Measurements from ENCODE around the gene TOMM34. TPM values are rescaled to one million over a fixed set of nuclear protein-coding genes. Genes with fewer than 3 reads are reported as not detected.

The TOMM34 gene
- total and polyA plus RNA-seq, 2 experiments from 2014 or later, result 27.4 to 38.7 TPM

DNA sequence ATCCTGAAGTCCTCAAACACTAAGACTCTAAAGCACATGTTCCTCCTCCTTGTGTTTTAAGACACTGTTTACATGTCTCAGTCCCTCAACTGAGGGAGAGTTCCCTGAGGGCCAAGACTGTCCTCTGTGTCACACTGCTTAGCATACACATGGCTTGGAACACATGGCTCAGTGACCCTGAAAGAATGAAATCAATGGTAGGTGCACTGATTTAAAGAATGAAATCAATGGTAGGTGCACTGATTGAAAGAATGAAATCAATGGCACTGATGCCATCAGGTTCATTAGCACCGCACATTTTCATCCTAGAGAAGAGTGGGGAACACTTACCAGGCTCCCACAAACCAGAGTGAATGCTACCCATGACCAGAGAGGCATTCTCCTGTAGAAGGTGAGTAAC, 9.8 kb downstream of the TOMM34 start (continued):
- TF ChIP-seq, protein P1, sequence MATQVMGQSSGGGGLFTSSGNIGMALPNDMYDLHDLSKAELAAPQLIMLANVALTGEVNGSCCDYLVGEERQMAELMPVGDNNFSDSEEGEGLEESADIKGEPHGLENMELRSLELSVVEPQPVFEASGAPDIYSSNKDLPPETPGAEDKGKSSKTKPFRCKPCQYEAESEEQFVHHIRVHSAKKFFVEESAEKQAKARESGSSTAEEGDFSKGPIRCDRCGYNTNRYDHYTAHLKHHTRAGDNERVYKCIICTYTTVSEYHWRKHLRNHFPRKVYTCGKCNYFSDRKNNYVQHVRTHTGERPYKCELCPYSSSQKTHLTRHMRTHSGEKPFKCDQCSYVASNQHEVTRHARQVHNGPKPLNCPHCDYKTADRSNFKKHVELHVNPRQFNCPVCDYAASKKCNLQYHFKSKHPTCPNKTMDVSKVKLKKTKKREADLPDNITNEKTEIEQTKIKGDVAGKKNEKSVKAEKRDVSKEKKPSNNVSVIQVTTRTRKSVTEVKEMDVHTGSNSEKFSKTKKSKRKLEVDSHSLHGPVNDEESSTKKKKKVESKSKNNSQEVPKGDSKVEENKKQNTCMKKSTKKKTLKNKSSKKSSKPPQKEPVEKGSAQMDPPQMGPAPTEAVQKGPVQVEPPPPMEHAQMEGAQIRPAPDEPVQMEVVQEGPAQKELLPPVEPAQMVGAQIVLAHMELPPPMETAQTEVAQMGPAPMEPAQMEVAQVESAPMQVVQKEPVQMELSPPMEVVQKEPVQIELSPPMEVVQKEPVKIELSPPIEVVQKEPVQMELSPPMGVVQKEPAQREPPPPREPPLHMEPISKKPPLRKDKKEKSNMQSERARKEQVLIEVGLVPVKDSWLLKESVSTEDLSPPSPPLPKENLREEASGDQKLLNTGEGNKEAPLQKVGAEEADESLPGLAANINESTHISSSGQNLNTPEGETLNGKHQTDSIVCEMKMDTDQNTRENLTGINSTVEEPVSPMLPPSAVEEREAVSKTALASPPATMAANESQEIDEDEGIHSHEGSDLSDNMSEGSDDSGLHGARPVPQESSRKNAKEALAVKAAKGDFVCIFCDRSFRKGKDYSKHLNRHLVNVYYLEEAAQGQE (IDR thresholded peaks at IDR 0.05; ENCODE audit: unreplicated experiment), result no peak
- TF ChIP-seq NANOG (IDR thresholded peaks at IDR 0.05; ENCODE audit: borderline replicate concordance), result no peak

DNA sequence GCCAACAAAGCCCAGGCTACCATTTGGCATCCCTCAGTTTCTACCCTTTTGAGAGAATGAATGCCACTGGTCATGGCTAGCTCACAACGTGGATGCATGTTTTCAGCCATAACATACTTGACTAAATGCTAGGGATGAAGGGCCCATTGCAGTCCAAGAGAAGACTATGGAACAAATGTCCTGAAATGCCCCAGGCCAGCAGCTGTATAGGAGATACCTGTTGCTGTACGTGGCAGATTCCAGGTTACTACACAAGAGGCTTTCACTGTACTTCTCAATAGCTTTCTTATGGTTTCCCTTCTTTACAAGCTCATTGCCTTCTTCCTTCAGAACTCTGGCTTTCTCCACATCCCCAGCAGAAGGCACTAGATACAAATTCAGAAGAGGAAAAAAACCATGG, 11.7 kb downstream of the TOMM34 start:
- no peaks in the 10 kb centered on the region for H3K4me1 ChIP-seq (ENCODE audit: insufficient read depth)
- H3K27ac Mint-ChIP-seq, result no peak overlapping the region
- no peak overlapping the region for H3K4me3 ChIP-seq
- peaks cover 27% of the 10 kb centered on the region for H4K20me1 ChIP-seq (replicated peaks; ENCODE audit: insufficient read depth)
- DNase-seq (ENCODE audit: low spot score) (no peak), ATAC-seq (no peak)
- H3K36me3 Mint-ChIP-seq (ENCODE audit: low read depth), result peaks cover 78% of the 10 kb centered on the region
- no peaks in the 10 kb centered on the region for H3K4me1 Mint-ChIP-seq
- H2AFZ ChIP-seq, result no peak overlapping the region
- H3K9me2 ChIP-seq (ENCODE audit: insufficient read depth), result no peaks in the 10 kb centered on the region
- H3K4me2 ChIP-seq, result no peak overlapping the region
- no peak overlapping the region for H3K27ac ChIP-seq (ENCODE audit: low read depth)
- H3K4me3 Mint-ChIP-seq, result no peak overlapping the region
- H3K27me3 ChIP-seq (ENCODE audit: insufficient read depth), result no peaks in the 10 kb centered on the region
- H3F3A ChIP-seq (replicated peaks; ENCODE audit: low read depth), result 0 out of 2 replicates have a peak, but pooled peaks cover 4% of the 10 kb centered on the region
- peaks cover 43% of the 10 kb centered on the region for H3K36me3 ChIP-seq (ENCODE audit: insufficient read depth)
- H3K27me3 Mint-ChIP-seq (ENCODE audit: insufficient read depth, low read depth, poor library complexity), result no peaks in the 10 kb centered on the region
- TF ChIP-seq, protein P2, sequence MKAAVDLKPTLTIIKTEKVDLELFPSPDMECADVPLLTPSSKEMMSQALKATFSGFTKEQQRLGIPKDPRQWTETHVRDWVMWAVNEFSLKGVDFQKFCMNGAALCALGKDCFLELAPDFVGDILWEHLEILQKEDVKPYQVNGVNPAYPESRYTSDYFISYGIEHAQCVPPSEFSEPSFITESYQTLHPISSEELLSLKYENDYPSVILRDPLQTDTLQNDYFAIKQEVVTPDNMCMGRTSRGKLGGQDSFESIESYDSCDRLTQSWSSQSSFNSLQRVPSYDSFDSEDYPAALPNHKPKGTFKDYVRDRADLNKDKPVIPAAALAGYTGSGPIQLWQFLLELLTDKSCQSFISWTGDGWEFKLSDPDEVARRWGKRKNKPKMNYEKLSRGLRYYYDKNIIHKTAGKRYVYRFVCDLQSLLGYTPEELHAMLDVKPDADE (IDR thresholded peaks at IDR 0.05), result no peak
- TF ChIP-seq, protein P3, sequence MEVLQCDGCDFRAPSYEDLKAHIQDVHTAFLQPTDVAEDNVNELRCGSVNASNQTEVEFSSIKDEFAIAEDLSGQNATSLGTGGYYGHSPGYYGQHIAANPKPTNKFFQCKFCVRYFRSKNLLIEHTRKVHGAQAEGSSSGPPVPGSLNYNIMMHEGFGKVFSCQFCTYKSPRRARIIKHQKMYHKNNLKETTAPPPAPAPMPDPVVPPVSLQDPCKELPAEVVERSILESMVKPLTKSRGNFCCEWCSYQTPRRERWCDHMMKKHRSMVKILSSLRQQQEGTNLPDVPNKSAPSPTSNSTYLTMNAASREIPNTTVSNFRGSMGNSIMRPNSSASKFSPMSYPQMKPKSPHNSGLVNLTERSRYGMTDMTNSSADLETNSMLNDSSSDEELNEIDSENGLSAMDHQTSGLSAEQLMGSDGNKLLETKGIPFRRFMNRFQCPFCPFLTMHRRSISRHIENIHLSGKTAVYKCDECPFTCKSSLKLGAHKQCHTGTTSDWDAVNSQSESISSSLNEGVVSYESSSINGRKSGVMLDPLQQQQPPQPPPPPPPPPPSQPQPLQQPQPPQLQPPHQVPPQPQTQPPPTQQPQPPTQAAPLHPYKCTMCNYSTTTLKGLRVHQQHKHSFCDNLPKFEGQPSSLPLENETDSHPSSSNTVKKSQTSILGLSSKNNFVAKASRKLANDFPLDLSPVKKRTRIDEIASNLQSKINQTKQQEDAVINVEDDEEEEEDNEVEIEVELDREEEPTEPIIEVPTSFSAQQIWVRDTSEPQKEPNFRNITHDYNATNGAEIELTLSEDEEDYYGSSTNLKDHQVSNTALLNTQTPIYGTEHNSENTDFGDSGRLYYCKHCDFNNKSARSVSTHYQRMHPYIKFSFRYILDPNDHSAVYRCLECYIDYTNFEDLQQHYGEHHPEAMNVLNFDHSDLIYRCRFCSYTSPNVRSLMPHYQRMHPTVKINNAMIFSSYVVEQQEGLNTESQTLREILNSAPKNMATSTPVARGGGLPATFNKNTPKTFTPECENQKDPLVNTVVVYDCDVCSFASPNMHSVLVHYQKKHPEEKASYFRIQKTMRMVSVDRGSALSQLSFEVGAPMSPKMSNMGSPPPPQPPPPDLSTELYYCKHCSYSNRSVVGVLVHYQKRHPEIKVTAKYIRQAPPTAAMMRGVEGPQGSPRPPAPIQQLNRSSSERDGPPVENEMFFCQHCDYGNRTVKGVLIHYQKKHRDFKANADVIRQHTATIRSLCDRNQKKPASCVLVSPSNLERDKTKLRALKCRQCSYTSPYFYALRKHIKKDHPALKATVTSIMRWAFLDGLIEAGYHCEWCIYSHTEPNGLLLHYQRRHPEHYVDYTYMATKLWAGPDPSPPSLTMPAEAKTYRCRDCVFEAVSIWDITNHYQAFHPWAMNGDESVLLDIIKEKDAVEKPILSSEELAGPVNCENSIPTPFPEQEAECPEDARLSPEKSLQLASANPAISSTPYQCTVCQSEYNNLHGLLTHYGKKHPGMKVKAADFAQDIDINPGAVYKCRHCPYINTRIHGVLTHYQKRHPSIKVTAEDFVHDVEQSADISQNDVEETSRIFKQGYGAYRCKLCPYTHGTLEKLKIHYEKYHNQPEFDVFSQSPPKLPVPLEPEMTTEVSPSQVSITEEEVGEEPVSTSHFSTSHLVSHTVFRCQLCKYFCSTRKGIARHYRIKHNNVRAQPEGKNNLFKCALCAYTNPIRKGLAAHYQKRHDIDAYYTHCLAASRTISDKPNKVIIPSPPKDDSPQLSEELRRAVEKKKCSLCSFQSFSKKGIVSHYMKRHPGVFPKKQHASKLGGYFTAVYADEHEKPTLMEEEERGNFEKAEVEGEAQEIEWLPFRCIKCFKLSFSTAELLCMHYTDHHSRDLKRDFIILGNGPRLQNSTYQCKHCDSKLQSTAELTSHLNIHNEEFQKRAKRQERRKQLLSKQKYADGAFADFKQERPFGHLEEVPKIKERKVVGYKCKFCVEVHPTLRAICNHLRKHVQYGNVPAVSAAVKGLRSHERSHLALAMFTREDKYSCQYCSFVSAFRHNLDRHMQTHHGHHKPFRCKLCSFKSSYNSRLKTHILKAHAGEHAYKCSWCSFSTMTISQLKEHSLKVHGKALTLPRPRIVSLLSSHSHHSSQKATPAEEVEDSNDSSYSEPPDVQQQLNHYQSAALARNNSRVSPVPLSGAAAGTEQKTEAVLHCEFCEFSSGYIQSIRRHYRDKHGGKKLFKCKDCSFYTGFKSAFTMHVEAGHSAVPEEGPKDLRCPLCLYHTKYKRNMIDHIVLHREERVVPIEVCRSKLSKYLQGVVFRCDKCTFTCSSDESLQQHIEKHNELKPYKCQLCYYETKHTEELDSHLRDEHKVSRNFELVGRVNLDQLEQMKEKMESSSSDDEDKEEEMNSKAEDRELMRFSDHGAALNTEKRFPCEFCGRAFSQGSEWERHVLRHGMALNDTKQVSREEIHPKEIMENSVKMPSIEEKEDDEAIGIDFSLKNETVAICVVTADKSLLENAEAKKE (CRISPR knock-in tag; IDR thresholded peaks at IDR 0.05), result no peak
- TF ChIP-seq, protein P1 (IDR thresholded peaks at IDR 0.05; ENCODE audit: unreplicated experiment), result no peak
- TF ChIP-seq, protein P4, sequence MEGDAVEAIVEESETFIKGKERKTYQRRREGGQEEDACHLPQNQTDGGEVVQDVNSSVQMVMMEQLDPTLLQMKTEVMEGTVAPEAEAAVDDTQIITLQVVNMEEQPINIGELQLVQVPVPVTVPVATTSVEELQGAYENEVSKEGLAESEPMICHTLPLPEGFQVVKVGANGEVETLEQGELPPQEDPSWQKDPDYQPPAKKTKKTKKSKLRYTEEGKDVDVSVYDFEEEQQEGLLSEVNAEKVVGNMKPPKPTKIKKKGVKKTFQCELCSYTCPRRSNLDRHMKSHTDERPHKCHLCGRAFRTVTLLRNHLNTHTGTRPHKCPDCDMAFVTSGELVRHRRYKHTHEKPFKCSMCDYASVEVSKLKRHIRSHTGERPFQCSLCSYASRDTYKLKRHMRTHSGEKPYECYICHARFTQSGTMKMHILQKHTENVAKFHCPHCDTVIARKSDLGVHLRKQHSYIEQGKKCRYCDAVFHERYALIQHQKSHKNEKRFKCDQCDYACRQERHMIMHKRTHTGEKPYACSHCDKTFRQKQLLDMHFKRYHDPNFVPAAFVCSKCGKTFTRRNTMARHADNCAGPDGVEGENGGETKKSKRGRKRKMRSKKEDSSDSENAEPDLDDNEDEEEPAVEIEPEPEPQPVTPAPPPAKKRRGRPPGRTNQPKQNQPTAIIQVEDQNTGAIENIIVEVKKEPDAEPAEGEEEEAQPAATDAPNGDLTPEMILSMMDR (conservative IDR thresholded peaks at IDR 0.05; ENCODE audit: low read depth in 2 of 2), result no peak
- TF ChIP-seq POLR2AphosphoS5 (IDR thresholded peaks at IDR 0.05; ENCODE audit: low read depth), result no peak
- no peak for TF ChIP-seq CREB1 (CRISPR knock-in tag; IDR thresholded peaks at IDR 0.05; ENCODE audit: low read depth)
- no peak for TF ChIP-seq STAT1 (IDR thresholded peaks at IDR 0.05; ENCODE audit: unreplicated experiment)
- TF ChIP-seq ZNF114 (CRISPR knock-in tag; IDR thresholded peaks at IDR 0.05), result no peak
- no peaks in the 10 kb centered on the region for H3K79me2 ChIP-seq (replicated peaks; ENCODE audit: insufficient read depth)
- no peaks in the 10 kb centered on the region for H3K9me3 Mint-ChIP-seq

Data from GM23338 (cell line).